ENCODE results near the gene BASP1.

Gene BASP1

GRCh38 chr5:17217493-17218352, at the start of gene BASP1:
Gene BASP1, plus strand, starts transcription at chr5:17217631. Its CDS starts 57,586 bp downstream, at chr5:17275217.
- TF ChIP-seq, protein P1, sequence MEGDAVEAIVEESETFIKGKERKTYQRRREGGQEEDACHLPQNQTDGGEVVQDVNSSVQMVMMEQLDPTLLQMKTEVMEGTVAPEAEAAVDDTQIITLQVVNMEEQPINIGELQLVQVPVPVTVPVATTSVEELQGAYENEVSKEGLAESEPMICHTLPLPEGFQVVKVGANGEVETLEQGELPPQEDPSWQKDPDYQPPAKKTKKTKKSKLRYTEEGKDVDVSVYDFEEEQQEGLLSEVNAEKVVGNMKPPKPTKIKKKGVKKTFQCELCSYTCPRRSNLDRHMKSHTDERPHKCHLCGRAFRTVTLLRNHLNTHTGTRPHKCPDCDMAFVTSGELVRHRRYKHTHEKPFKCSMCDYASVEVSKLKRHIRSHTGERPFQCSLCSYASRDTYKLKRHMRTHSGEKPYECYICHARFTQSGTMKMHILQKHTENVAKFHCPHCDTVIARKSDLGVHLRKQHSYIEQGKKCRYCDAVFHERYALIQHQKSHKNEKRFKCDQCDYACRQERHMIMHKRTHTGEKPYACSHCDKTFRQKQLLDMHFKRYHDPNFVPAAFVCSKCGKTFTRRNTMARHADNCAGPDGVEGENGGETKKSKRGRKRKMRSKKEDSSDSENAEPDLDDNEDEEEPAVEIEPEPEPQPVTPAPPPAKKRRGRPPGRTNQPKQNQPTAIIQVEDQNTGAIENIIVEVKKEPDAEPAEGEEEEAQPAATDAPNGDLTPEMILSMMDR (IDR thresholded peaks at IDR 0.05): no peak

DNA sequence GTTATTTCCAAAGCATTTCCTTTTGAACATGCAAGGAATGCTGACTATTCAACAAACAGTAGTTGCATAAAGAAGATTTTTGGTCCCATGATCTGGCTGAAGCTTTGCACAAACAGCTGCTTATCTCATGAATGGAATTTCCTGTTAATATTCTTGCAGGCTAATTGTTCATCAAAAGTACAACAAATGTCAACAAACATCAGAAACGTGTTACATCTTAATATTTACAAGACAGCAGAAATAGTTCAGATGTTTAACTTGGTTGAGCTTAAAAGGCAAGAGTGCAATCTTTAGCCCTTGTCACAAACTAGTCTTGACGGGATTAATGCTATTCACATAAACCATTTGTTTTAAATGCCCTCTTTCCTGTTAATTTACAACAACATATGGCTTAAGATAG, 47.9 kb upstream of the BASP1 start:
- TF ChIP-seq, protein P1 (IDR thresholded peaks at IDR 0.05): no peak

DNA sequence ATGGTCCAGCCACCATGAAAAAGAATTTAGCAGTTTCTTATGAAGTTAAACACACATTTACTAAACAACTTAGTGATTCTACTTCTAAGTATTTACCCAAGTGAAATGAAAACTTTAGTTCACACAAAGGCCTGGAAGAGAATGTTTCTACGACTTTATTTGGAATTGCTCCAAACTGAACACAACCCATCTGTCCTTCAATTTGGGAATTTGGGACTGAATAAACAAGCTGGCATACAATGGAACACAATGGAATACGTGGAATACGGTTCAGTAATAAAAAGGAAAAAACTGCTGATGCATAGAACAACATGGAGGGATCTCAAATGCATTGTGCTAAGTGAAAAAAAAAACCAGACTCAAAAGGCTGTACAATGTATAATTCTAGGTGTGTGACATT, 44.6 kb upstream of the BASP1 start:
- TF ChIP-seq, protein P1 (IDR thresholded peaks at IDR 0.05): no peak

- TF ChIP-seq, protein P1 (IDR thresholded peaks at IDR 0.05): no peak
These were observed 42.5 kb upstream of the BASP1 start for GRCh38 chr5:17174965-17175364.

- TF ChIP-seq, protein P1 (IDR thresholded peaks at IDR 0.05): no peak
These were observed 39.7 kb upstream of the BASP1 start for GRCh38 chr5:17177501-17178372.

- TF ChIP-seq, protein P1 (IDR thresholded peaks at IDR 0.05): no peak
These were observed 39.1 kb upstream of the BASP1 start for GRCh38 chr5:17178373-17178675.

- TF ChIP-seq, protein P1 (IDR thresholded peaks at IDR 0.05): no peak
These were observed 37.0 kb upstream of the BASP1 start for GRCh38 chr5:17180330-17180843.
